ENCODE data around the gene METTL17.

The METTL17 gene

GRCh38 chr14:21033133-21033698 is 43.4 kb downstream of the METTL17 start:
- Histone ChIP-seq H3K4me3 (ENCODE audit: low read depth in 1 of 2, low read length in 1 of 2) (no peak overlapping the region), H3K36me3 (no peaks in the 10 kb centered on the region), H3K9me3 (no peaks in the 10 kb centered on the region), H3K27ac (no peak overlapping the region), H3K4me1 (ENCODE audit: control insufficient read depth in 1 of 2, insufficient read depth in 1 of 2, low read depth in 1 of 2, low read length in 1 of 2) (no peaks in the 10 kb centered on the region), H3K27me3 (no peaks in the 10 kb centered on the region)
- TF ChIP-seq, protein P1, sequence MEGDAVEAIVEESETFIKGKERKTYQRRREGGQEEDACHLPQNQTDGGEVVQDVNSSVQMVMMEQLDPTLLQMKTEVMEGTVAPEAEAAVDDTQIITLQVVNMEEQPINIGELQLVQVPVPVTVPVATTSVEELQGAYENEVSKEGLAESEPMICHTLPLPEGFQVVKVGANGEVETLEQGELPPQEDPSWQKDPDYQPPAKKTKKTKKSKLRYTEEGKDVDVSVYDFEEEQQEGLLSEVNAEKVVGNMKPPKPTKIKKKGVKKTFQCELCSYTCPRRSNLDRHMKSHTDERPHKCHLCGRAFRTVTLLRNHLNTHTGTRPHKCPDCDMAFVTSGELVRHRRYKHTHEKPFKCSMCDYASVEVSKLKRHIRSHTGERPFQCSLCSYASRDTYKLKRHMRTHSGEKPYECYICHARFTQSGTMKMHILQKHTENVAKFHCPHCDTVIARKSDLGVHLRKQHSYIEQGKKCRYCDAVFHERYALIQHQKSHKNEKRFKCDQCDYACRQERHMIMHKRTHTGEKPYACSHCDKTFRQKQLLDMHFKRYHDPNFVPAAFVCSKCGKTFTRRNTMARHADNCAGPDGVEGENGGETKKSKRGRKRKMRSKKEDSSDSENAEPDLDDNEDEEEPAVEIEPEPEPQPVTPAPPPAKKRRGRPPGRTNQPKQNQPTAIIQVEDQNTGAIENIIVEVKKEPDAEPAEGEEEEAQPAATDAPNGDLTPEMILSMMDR (IDR thresholded peaks at IDR 0.05) = no peak

GRCh38 chr14:21034707-21035106 is 44.9 kb downstream of the METTL17 start, which contains the start of gene RNASE13:
Gene RNASE13 (minus strand): TSS chr14:21034807. CDS start chr14:21034288, 519 bp downstream.
- Histone ChIP-seq H3K27ac (no peak within 1 kb of the TSS), H3K9me3 (no peaks in the 10 kb centered on the region), H3K36me3 (no peaks in the 10 kb centered on the region), H3K4me1 (ENCODE audit: control insufficient read depth in 1 of 2, insufficient read depth in 1 of 2, low read depth in 1 of 2, low read length in 1 of 2) (no peaks in the 10 kb centered on the region), H3K27me3 (no peaks in the 10 kb centered on the region), H3K4me3 (ENCODE audit: low read depth in 1 of 2, low read length in 1 of 2) (no peak within 1 kb of the TSS)
- TF ChIP-seq, protein P1 (IDR thresholded peaks at IDR 0.05) = no peak

GRCh38 chr14:21036751-21037150 is 47.0 kb downstream of the METTL17 start:
- no peak overlapping the region for H3K27ac ChIP-seq
- no peaks in the 10 kb centered on the region for H3K4me1 ChIP-seq (ENCODE audit: control insufficient read depth in 1 of 2, insufficient read depth in 1 of 2, low read depth in 1 of 2, low read length in 1 of 2)
- H3K27me3 ChIP-seq = peaks cover 5% of the 10 kb centered on the region
- H3K36me3 ChIP-seq = no peaks in the 10 kb centered on the region
- H3K4me3 ChIP-seq (ENCODE audit: low read depth in 1 of 2, low read length in 1 of 2) = no peak overlapping the region
- no peaks in the 10 kb centered on the region for H3K9me3 ChIP-seq
- TF ChIP-seq, protein P1 (IDR thresholded peaks at IDR 0.05) = no peak

GRCh38 chr14:21037156-21037555 is 47.4 kb downstream of the METTL17 start:
- Histone ChIP-seq H3K27ac (no peak overlapping the region), H3K4me1 (ENCODE audit: control insufficient read depth in 1 of 2, insufficient read depth in 1 of 2, low read depth in 1 of 2, low read length in 1 of 2) (no peaks in the 10 kb centered on the region), H3K27me3 (peaks cover 9% of the 10 kb centered on the region), H3K36me3 (no peaks in the 10 kb centered on the region), H3K9me3 (no peaks in the 10 kb centered on the region), H3K4me3 (ENCODE audit: low read depth in 1 of 2, low read length in 1 of 2) (no peak overlapping the region)
- TF ChIP-seq, protein P1 (IDR thresholded peaks at IDR 0.05) = no peak

DNA sequence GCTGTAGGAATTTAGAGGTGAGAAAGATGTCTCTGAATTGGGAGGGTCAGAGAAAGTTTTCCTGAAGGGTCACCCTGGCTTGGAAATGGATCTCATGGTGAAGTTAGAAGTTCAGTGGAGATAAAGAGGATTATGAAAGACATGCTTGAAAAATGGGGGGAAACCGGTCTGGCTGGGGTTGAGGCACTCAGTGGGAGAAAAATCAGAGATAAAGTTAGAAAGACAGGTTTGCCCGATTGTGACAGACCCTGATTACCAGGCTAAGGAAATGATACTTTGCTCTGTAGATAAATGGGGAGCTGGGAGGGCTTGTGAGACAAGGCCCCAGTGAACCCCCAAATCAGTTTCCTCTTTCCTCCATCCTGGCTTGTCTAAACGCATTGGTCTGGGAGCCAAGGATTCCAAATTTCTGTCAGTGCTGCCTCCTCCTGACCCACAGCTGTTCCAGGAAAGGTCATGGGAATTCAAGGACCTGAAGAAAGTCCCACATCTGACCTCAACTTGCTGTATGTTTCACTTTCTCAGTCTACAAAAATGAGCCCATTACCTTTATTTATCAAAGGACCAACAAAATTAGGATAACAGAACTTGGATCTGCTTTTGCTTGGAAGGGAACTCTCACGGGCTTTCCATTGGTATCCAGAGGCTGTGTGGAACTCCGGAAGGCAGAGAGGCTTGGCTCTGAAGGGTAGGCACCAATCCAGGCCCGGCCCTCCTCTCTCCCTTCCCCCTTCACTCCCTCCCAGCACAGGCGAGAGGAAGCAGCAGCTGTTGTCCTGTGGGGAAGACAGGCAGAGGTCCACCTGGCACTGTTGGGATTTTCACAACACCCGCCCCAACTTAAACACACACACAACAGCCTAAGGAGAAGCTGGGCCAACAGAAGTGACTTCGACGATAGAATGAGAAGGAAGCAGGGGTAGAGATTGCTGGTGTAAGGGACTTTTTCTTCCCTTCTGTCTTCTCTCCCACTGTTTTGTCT is 49.0 kb downstream of the METTL17 start:
- Histone ChIP-seq H3K27ac (no peak overlapping the region), H3K36me3 (no peaks in the 10 kb centered on the region), H3K4me3 (ENCODE audit: low read depth in 1 of 2, low read length in 1 of 2) (no peak overlapping the region), H3K27me3 (peaks cover 22% of the 10 kb centered on the region), H3K4me1 (ENCODE audit: control insufficient read depth in 1 of 2, insufficient read depth in 1 of 2, low read depth in 1 of 2, low read length in 1 of 2) (no peaks in the 10 kb centered on the region), H3K9me3 (no peaks in the 10 kb centered on the region)
- TF ChIP-seq, protein P1 (IDR thresholded peaks at IDR 0.05) = no peak

All from neutrophil (primary cell).